Measurements from ENCODE around the gene CENPA.
A peak's percentile ranks its signal among the peaks of the same experiment; 100 is the strongest.

The CENPA gene

GRCh38 chr2:26763019-26763418, 22.8 kb upstream of the CENPA start:
- no peak for DNase-seq

GRCh38 chr2:26764078-26764887, 21.6 kb upstream of the CENPA start, which contains the start of gene SLC35F6:
Gene SLC35F6 (plus strand): TSS chr2:26764284. CDS start chr2:26764350, 66 bp downstream.
- peak; percentile 44 to 73 for DNase-seq

DNA sequence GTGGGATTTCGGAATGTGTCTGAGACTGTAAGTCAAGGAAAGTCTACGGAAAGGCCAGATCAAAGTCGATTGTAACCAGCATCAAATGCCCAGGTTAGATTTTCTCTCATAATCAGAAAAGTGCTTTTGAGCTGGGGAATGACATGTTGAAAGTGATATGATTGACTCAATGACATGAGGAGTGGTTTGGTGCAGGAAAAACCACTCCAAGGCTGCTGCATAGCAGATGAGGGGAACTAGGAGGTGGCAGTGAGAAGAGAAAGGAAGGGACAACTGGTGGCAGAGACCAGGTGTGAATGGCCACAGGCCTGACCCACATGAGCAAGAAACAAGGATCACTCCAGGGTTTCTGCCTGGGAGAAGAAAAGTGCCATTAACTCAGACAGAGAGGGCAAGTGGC, 20.9 kb upstream of the CENPA start:
- no peak for DNase-seq

DNA sequence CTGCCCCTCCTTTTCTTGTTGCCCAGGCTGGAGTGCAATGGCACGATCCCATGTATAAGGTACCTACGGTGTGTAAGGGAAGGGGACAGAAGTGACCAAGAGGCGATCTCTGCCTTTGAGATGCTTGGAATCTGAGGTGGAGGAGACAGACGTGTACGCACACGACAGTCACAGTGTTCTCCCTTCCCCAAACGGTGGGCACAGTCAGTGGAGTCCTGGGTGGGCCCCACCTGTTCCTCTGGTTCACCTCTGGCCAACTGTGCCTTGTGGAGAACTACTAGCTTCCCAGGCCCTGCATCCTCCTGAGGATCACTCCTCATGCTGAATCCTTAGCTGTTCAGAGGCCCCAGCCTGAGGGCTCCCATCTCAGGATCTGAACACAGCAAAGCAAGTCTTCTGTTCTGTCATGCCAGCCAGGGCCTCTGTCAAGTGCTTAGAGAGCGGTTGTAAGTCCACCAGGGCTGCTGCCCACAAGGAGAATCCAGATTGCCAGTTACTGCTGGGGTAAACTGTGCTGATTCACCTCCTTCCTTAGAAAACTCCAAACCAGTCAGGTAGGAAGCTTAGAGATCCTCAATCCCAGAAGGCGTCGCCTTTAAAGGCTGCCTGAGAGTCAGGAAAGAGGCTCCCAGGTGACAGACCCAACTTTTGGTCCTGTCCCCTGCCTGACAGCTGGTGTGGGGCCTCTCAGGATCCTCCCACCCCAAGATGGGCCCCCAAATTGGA, 20.2 kb upstream of the CENPA start:
- no peak for DNase-seq

GRCh38 chr2:26767129-26767528, 18.7 kb upstream of the CENPA start:
- DNase-seq, result no peak

DNA sequence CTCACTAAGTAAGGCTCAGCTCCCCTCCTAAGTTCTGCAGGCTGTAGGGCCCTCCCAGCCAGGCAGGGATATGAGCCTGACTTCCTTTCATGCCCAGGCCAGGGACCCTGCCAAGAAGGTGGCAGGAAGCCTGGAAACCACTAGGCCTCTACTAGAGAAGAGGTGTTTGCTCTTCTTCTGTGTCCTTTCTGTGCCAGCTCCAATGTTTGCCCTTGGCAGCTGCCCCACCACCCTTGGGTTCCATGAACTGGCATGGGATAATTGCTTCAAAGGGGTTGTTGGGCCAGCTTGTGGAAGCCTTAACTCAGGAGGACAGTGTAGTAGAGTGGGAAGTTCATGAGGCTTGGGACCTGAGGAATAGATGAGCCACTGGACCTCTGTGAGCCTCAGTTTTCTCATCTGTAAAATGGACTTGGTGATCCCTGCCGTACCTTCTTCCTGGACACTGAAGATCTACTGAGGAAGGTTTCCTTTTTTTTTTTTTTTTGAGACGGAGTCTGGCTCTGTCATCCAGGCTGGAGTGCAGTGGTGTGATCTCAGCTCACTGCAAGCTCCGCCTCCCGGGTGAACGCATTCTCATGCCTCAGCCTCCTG, 17.9 kb upstream of the CENPA start:
- DNase-seq, result no peak

- DNase-seq, result no peak
Observed at GRCh38 chr2:26768759-26769088, 17.1 kb upstream of the CENPA start.

- DNase-seq, result no peak
Observed at GRCh38 chr2:26769089-26769761, 16.6 kb upstream of the CENPA start.

GRCh38 chr2:26770986-26771586, 14.8 kb upstream of the CENPA start:
- DNase-seq, result no peak

DNA sequence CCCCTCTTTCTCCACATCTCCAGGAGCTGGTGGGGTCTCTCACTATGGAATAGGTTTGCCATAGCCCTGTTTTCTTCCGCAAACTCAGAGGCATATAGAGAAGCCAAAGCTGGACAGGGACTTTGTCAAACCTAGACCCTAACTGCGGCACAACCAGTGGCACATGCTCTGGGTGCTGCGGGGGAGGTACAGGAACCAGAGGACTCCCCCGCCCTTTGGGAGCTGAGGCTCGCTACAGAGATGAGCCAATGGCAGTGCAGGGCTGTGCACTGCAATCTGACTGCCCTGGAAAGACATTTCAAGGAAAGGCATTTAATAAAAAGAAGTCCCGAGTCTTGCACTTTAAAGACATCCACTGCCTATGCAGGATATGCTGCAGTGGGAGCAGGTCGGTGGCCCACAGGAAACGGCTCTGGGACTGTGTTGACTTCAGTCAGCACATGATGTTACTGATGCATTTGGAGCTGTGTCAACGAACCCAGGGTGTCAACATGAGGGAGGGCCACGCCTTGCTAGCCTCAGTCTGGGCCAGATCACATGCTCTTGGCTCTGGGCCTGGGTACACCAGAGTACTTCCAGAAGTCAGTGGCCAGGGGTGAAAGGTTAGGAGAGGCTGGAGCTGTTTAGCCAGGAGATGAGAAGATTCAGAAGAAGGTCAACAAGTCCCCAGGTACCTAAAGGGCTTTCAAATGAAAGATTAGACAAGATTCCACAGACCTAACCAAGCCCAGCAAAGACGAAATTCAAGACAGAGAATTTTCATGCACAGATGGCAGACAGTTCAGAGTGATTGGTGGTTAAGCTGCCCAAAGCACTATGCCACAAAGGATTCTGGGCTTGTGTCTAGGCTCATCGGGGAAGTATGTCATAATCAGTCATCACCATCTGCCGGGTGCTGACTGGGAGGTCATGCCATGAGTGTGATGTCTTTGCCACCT, 13.5 kb upstream of the CENPA start:
- no peak for DNase-seq

DNA sequence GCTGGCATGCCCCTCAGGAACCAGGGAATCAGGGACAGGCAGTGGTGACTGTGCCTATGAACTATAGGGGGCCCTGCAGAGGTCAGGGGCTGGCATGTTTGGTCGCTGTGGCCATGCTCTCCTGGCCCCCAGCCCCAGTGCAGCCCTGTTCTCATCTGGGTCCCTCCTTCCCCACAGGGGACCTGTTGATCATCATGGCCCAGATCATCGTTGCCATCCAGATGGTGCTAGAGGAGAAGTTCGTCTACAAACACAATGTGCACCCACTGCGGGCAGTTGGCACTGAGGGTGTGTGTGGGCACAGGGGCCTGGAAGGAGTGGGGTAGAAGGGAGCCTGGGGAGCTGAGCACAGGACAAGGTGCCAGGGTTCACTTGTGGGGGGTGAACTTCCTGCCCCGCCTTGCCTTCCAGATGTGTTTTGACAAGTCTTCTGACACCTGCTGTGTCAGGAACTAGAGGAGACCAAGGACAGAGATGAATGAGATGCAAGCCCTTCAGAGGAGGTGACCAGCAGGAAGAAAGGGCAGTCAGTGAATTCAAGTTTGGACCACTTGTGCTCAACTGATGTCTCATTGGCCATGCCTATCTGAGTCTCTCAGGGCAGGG, 9.6 kb upstream of the CENPA start:
- DNase-seq, result no peak

- no peak for DNase-seq
Observed at GRCh38 chr2:26778098-26778497, 7.8 kb upstream of the CENPA start.

DNA sequence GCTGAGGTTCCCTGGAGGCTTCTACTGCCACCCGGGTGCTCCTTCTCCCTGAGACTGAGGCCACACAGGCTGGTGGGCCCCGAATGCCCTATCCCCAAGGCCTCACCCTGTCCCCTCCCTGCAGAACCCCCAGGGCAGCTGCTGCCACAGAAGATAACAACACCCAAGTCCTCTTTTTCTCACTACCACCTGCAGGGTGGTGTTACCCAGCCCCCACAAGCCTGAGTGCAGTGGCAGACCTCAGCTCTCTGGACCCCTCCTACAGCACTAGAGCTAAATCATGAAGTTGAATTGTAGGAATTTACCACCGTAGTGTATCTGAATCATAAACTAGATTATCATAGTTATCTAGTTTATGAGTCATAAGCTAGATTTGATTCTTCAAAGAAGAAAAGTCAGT, 7.3 kb upstream of the CENPA start:
- no peak for DNase-seq

DNA sequence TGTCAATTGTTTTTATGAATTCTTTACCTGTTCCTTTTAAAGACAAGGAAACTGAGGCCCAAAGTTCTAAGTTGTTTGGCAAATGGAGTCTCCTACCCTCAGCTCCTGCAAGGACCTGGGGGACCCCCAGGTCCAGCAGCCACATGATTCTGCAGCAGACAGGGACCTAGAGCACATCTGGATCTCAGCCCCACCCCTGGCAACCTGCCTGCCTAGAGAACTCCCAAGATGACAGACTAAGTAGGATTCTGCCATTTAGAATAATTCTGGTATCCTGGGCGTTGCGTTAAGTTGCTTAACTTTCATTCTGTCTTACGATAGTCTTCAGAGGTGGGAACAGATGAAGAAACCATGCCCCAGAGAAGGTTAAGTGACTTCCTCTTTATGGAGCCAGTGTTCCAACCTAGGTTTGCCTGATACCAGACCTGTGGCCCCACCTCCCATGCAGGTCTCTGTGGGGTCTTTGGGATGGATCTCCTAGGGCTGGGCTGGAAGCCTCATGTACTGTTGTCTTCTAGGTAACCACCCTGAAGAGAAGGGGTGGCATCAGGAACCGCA, 5.6 kb upstream of the CENPA start:
- DNase-seq, result no peak

- no peak for DNase-seq
Observed at GRCh38 chr2:26782876-26783704, 2.8 kb upstream of the CENPA start.

GRCh38 chr2:26784570-26785234, 1.2 kb upstream of the CENPA start:
- DNase-seq, result no peak

GRCh38 chr2:26786207-26787028, 562 bp downstream of the CENPA start:
- DNase-seq, result no peak

- DNase-seq, result no peak
Observed at GRCh38 chr2:26792720-26793119, 6.9 kb downstream of the CENPA start.

GRCh38 chr2:26793518-26793917, 7.7 kb downstream of the CENPA start:
- DNase-seq, result no peak

Measured in NCI-H1930 (cell line).